SK-N-MC (cell line): Measurements from ENCODE around the gene SLC6A1.

Experiments
- EZH2 ChIP-seq: fragments of 200-600 bp; sonication (generic); IDR thresholded peaks from one replicate; pipeline ENCODE4 v1.6.1; 2017; ENCODE audit warnings: antibody characterized with exemption
- POLR2AphosphoS5 ChIP-seq: IDR thresholded peaks from 2 replicates; pipeline ENCODE4 v1.6.1; 2012; ENCODE audit warnings: mild to moderate bottlenecking, low read depth, low read length, borderline replicate concordance

DNA sequence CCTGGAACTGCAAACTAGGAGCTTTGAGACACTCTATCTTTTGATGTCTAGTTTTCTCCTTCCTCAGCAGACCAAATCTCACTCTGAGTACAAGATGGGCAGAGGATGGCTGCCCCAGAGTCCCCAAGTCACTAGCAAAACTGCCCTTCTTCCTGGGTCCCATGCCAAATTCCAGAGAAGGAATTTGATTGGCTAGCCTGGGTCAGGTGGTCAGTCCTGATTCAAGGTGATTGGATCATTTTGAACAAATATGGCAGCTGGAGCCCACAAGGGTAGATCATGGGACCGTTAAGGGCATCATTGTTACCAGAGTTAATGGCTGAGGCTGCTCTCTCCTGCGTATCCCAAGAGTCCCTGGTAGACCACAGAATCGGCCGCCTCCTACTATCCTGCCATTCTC lies 21.7 kb downstream of the SLC6A1 start:
- TF ChIP-seq POLR2AphosphoS5: no peak
- TF ChIP-seq EZH2: no peak
